ENCODE data around the gene HAPLN3. TPM values are rescaled to one million over a fixed set of nuclear protein-coding genes. Genes with fewer than 3 reads are reported as not detected.

HAPLN3 gene
- total RNA-seq, 4 donors from 2014 or later: 4.5 to 7.0 (median 5.1) TPM

DNA sequence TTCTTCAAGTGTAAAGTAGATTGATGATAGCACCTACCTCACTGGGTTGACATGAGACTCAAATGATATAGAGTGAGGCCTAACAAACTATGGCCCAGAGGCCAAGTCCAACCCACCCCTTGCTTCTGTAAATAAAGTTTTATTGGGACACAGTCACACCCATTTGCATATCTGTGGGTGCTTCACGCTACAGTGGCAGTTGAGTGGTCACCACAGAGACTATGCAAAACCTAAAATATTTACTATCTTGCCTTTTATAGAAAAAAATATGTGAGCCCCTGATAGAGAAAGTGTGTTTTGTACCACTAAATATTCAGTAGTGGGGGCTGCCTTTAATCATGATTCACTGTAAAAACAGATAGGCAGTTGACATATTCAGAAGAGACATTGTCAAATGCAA, 54.1 kb downstream of the HAPLN3 start:
- intact Hi-C loops (cut with DNase I; ENCODE audit: low total_unique reads): no loop called here
- TF ChIP-seq CTCF (IDR thresholded peaks at IDR 0.05) (no peak), POLR2A (IDR thresholded peaks at IDR 0.05) (no peak)
- DNase-seq (ENCODE audit: low spot score in 2 of 2): no peak
- H3K4me3 ChIP-seq (ENCODE audit: low read depth, poor library complexity, severe bottlenecking): no peak overlapping the region
- 91 to 95% methylated on average over 1 of the region's 1 CpG for WGBS, 2 donors

GRCh38 chr15:88839961-88840360, 55.4 kb downstream of the HAPLN3 start:
- 85 to 87% methylated on average over 15 of the region's 16 CpGs for WGBS, 2 donors
- TF ChIP-seq CTCF (IDR thresholded peaks at IDR 0.05) (no peak), POLR2A (IDR thresholded peaks at IDR 0.05) (no peak)
- H3K4me3 ChIP-seq (ENCODE audit: low read depth, poor library complexity, severe bottlenecking): no peak overlapping the region
- DNase-seq (ENCODE audit: low spot score in 2 of 2): no peak
- intact Hi-C loops (cut with DNase I; ENCODE audit: low total_unique reads): no loop called here

GRCh38 chr15:88839146-88839545, 56.2 kb downstream of the HAPLN3 start:
- intact Hi-C loops (cut with DNase I; ENCODE audit: low total_unique reads): no loop called here

GRCh38 chr15:88838667-88839066, 56.7 kb downstream of the HAPLN3 start:
- intact Hi-C loops (cut with DNase I; ENCODE audit: low total_unique reads): no loop called here
- WGBS, 2 donors: 88 to 89% methylated on average over 12 to 18 of the region's 18 CpGs
- no peak for DNase-seq (ENCODE audit: low spot score in 2 of 2)
- no peak overlapping the region for H3K4me3 ChIP-seq (ENCODE audit: low read depth, poor library complexity, severe bottlenecking)
- TF ChIP-seq CTCF (IDR thresholded peaks at IDR 0.05) (no peak), POLR2A (IDR thresholded peaks at IDR 0.05) (no peak)

More at GRCh38 chr15:88839146-88839545, 56.2 kb downstream of the HAPLN3 start:
- 65 to 81% methylated on average over 3 of the region's 3 CpGs for WGBS, 2 donors
- TF ChIP-seq POLR2A (IDR thresholded peaks at IDR 0.05): no peak
- TF ChIP-seq CTCF (IDR thresholded peaks at IDR 0.05): no peak
- H3K4me3 ChIP-seq (ENCODE audit: low read depth, poor library complexity, severe bottlenecking): no peak overlapping the region
- no peak for DNase-seq (ENCODE audit: low spot score in 2 of 2)

- intact Hi-C loops (cut with DNase I; ENCODE audit: low total_unique reads): no loop called here
- 39% methylated on average over 2 of the region's 2 CpGs for WGBS, 2 donors
- no peak for TF ChIP-seq POLR2A (IDR thresholded peaks at IDR 0.05)
- TF ChIP-seq CTCF (IDR thresholded peaks at IDR 0.05): no peak
Measured at GRCh38 chr15:88835646-88836045, 59.7 kb downstream of the HAPLN3 start.

GRCh38 chr15:88835119-88835518, 60.2 kb downstream of the HAPLN3 start:
- intact Hi-C loops (cut with DNase I; ENCODE audit: low total_unique reads): no loop called here
- 82 to 86% methylated on average over 4 of the region's 4 CpGs for WGBS, 2 donors
- no peak overlapping the region for H3K4me3 ChIP-seq (ENCODE audit: low read depth, poor library complexity, severe bottlenecking)
- no peak for DNase-seq (ENCODE audit: low spot score in 2 of 2)
- TF ChIP-seq CTCF (IDR thresholded peaks at IDR 0.05): no peak
- TF ChIP-seq POLR2A (IDR thresholded peaks at IDR 0.05): no peak

More at GRCh38 chr15:88835646-88836045, 59.7 kb downstream of the HAPLN3 start:
- no peak for DNase-seq (ENCODE audit: low spot score in 2 of 2)
- H3K4me3 ChIP-seq (ENCODE audit: low read depth, poor library complexity, severe bottlenecking): no peak overlapping the region
